Thyroid gland (tissue), 4 donors: ENCODE measurements around the gene TTC33. TPM values are rescaled to one million over a fixed set of nuclear protein-coding genes. Genes with fewer than 3 reads are reported as not detected.
"Not testable (repeated sequence)": the region's sequence is repeated elsewhere in the genome, so short reads cannot be mapped to it uniquely, and the experiment has no call there.

ENCODE experiments used
- DNase-seq, 2 donors: peaks; one replicate each; pipeline ENCODE4 v3.0.0-alpha.2; 2019
- H3K27ac ChIP-seq, 3 donors: fragments of 200-600 bp; sonication (generic); 1 replicate in 2 of 3; 2 replicates in 1 of 3; pipeline ENCODE4 v1.5.1; 2016 to 2019; ENCODE audit warnings: mild to moderate bottlenecking in 1 of 3, moderate library complexity in 1 of 3
- H3K27me3 ChIP-seq: fragments of 200-600 bp; sonication (generic); one replicate; pipeline ENCODE4 v1.5.1; 2019
- H3K36me3 ChIP-seq, 2 donors: fragments of 200-600 bp; sonication (generic); one replicate each; pipeline ENCODE4 v1.5.1; 2016 to 2019
- H3K4me1 ChIP-seq, 2 donors: fragments of 200-600 bp; sonication (generic); one replicate each; pipeline ENCODE4 v1.5.1; 2017 to 2019
- H3K4me3 ChIP-seq, 3 donors: fragments of 200-600 bp; sonication (generic); replicated peaks in 1 of 3; 1 replicate in 2 of 3; 2 replicates in 1 of 3; pipeline ENCODE4 v1.5.1; 2016; ENCODE audit warnings: mild to moderate bottlenecking in 1 of 3
- H3K9me3 ChIP-seq: fragments of 200-600 bp; sonication (generic); one replicate; pipeline ENCODE4 v1.5.1; 2017
- POLR2A ChIP-seq, 2 donors: fragments of 450-650 bp; IDR thresholded peaks; one replicate each; pipeline ENCODE4 v1.6.1; 2017; ENCODE audit warnings: antibody characterized with exemption in 2 of 2, mild to moderate bottlenecking in 2 of 2, moderate library complexity in 1 of 2
- WGBS, 2 donors: methylation state at CpG; one replicate each; pipeline ENCODE4 v1.1.5; 2017; 5-methylcytosine and 5-hydroxymethylcytosine counted together
- intact Hi-C: fragments of 100-400 bp; cut with DNase I; formaldehyde crosslinking; loops from one replicate; pipeline ENCODE4 v1.15.1; 2023
- total RNA-seq, 4 donors: library from RNA; depleted of rRNA; stranded (reverse); fragments of >200 nt; gene quantifications; one replicate each; pipeline ENCODE4 v1.2.3, GENCODE V29; 2016
- TF ChIP-seq, protein P1 (sequence below), 6 experiments: fragments of 200-600 bp in 3 of 6; fragments of 450-650 bp in 3 of 6; sonication (generic) in 3 of 6; IDR thresholded peaks; one replicate each; pipeline ENCODE4 v1.5.1; 2016 to 2019; ENCODE audit warnings: antibody characterized with exemption in 6 of 6, mild to moderate bottlenecking in 2 of 6, inconsistent platforms in 1 of 6, moderate library complexity in 1 of 6

The TTC33 gene
- total RNA-seq, 4 donors from 2014 or later: 18.7 to 35.2 (median 24.9) TPM

DNA sequence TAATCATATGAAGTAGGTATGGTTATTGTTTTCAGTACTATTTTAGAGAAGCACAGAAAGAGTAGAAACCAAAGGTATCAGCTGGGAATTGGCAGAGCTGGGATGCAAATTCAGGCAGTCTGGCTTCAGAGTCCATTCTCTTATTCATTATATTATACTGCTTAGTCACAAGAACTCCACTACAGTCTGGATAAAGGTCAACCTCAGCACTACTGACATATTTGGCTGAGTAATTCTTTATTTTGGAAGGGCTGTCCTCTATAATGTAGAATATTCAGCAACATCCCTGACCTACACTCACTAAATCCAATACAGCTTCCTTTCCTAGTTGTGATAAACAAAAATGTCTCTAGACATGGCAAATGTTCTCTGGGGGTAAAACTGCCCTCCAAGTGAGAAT, 38.5 kb downstream of the TTC33 start:
- intact Hi-C loops: no loop called here
- H3K36me3 ChIP-seq: no peaks in the 10 kb centered on the region
- no peaks in the 10 kb centered on the region for H3K27me3 ChIP-seq
- H3K4me3 ChIP-seq: no peak overlapping the region
- DNase-seq: no peak
- TF ChIP-seq POLR2A (IDR thresholded peaks at IDR 0.05): no peak
- TF ChIP-seq, protein P1, sequence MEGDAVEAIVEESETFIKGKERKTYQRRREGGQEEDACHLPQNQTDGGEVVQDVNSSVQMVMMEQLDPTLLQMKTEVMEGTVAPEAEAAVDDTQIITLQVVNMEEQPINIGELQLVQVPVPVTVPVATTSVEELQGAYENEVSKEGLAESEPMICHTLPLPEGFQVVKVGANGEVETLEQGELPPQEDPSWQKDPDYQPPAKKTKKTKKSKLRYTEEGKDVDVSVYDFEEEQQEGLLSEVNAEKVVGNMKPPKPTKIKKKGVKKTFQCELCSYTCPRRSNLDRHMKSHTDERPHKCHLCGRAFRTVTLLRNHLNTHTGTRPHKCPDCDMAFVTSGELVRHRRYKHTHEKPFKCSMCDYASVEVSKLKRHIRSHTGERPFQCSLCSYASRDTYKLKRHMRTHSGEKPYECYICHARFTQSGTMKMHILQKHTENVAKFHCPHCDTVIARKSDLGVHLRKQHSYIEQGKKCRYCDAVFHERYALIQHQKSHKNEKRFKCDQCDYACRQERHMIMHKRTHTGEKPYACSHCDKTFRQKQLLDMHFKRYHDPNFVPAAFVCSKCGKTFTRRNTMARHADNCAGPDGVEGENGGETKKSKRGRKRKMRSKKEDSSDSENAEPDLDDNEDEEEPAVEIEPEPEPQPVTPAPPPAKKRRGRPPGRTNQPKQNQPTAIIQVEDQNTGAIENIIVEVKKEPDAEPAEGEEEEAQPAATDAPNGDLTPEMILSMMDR (IDR thresholded peaks at IDR 0.05): no peak
- no peaks in the 10 kb centered on the region for H3K9me3 ChIP-seq
- H3K27ac ChIP-seq: no peak overlapping the region
- H3K4me1 ChIP-seq: no peaks in the 10 kb centered on the region

- 94 to 98% methylated on average over 2 of the region's 2 CpGs for WGBS, 2 donors
- H3K4me3 ChIP-seq: no peak overlapping the region
- no peaks in the 10 kb centered on the region for H3K4me1 ChIP-seq
- DNase-seq: no peak
- no peaks in the 10 kb centered on the region for H3K27me3 ChIP-seq
- H3K36me3 ChIP-seq: no peaks in the 10 kb centered on the region
- intact Hi-C loops: no loop called here
- no peak overlapping the region for H3K27ac ChIP-seq
- no peaks in the 10 kb centered on the region for H3K9me3 ChIP-seq
- TF ChIP-seq, protein P1 (IDR thresholded peaks at IDR 0.05): no peak
These were observed 39.2 kb downstream of the TTC33 start for GRCh38 chr5:40716590-40716989.

DNA sequence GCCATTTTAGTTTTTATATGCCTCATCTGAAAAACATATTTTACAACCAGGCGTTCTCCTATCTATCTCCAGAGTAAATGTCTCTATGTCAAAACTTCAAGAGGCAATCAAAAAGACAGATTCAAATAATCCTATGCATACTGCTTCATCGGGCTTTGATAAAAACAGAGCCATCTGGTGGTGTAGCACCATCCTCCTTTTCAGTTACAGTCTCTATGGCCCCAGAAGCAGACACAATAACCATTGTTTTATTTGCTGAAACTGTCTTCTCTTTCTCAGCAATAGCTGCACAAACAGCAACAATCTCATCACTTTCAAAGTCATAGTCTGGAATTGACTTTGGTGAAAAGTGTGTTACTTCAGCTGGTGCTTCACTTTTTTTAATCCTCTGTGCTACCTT, 39.8 kb downstream of the TTC33 start:
- intact Hi-C loops: no loop called here
- TF ChIP-seq, protein P1 (IDR thresholded peaks at IDR 0.05): no peak
- TF ChIP-seq POLR2A (IDR thresholded peaks at IDR 0.05): no peak
- Histone ChIP-seq H3K9me3 (no peaks in the 10 kb centered on the region), H3K4me1 (no peaks in the 10 kb centered on the region), H3K27me3 (no peaks in the 10 kb centered on the region), H3K36me3 (no peaks in the 10 kb centered on the region), H3K27ac (no peak overlapping the region), H3K4me3 (no peak overlapping the region)
- 36 to 90% methylated on average over 2 of the region's 2 CpGs for WGBS, 2 donors
- DNase-seq: no peak

GRCh38 chr5:40714001-40714400, 41.8 kb downstream of the TTC33 start:
- no peaks in the 10 kb centered on the region for H3K9me3 ChIP-seq
- no peak overlapping the region for H3K4me3 ChIP-seq
- H3K36me3 ChIP-seq: no peaks in the 10 kb centered on the region
- H3K27me3 ChIP-seq: no peaks in the 10 kb centered on the region
- no peak for DNase-seq
- no peaks in the 10 kb centered on the region for H3K4me1 ChIP-seq
- intact Hi-C loops: no loop called here
- no peak for TF ChIP-seq POLR2A (IDR thresholded peaks at IDR 0.05)
- TF ChIP-seq, protein P1 (IDR thresholded peaks at IDR 0.05): no peak
- no peak overlapping the region for H3K27ac ChIP-seq

DNA sequence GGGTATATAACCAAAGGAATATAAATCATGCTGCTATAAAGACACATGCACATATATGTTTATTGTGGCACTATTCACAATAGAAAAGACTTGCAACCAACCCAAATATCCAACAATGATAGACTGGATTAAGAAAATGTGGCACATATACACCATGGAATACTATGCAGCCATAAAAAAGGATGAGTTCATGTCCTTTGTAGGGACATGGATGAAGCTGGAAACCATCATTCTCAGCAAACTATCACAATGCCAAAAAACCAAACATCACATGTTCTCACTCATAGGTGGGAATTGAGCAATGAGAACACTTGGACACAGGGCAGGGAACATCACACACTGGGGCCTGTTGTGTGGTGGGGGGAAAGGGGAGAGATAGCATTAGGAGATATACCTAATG, 45.2 kb downstream of the TTC33 start:
- H3K27me3 ChIP-seq, H3K36me3 ChIP-seq, H3K4me3 ChIP-seq, H3K27ac ChIP-seq, H3K9me3 ChIP-seq, H3K4me1 ChIP-seq, DNase-seq, intact Hi-C loops: not testable (repeated sequence)

- H3K27me3 ChIP-seq, H3K4me3 ChIP-seq, H3K27ac ChIP-seq, H3K36me3 ChIP-seq, H3K4me1 ChIP-seq, H3K9me3 ChIP-seq, intact Hi-C loops, DNase-seq: not testable (repeated sequence)
- WGBS, 2 donors: 97 to 100% methylated on average over 1 of the region's 1 CpG
These were observed 50.3 kb downstream of the TTC33 start for GRCh38 chr5:40705484-40705883.

- H3K4me1 ChIP-seq, H3K9me3 ChIP-seq, H3K36me3 ChIP-seq, intact Hi-C loops, H3K27ac ChIP-seq, H3K4me3 ChIP-seq, DNase-seq, H3K27me3 ChIP-seq: not testable (repeated sequence)
These were observed 53.7 kb downstream of the TTC33 start for GRCh38 chr5:40702027-40702426.
